HG03571 (cell line): ENCODE results near the gene MEF2B.
"Not testable (repeated sequence)": the region's sequence is repeated elsewhere in the genome, so short reads cannot be mapped to it uniquely, and the experiment has no call there.

ENCODE experiments used
- ATAC-seq: cut with Tn5 transposase; IDR thresholded peaks from one replicate; pipeline ENCODE4 v1.9.1; 2021; ENCODE audit not compliant: unreplicated experiment

The MEF2B gene

GRCh38 chr19:19157808-19158207 is 12.3 kb downstream of the MEF2B start:
- ATAC-seq, result no peak

- ATAC-seq, result no peak
Measured at GRCh38 chr19:19155495-19156219, 14.4 kb downstream of the MEF2B start.

GRCh38 chr19:19154768-19155494 is 15.1 kb downstream of the MEF2B start:
- ATAC-seq, result no peak

- ATAC-seq, result no peak
Measured at GRCh38 chr19:19152668-19153384, 17.2 kb downstream of the MEF2B start.

GRCh38 chr19:19151418-19151817 is 18.6 kb downstream of the MEF2B start:
- ATAC-seq, result no peak

- ATAC-seq, result no peak
Measured at GRCh38 chr19:19149435-19149834, 20.6 kb downstream of the MEF2B start.

GRCh38 chr19:19148504-19148903 is 21.6 kb downstream of the MEF2B start:
- ATAC-seq, result not testable (repeated sequence)

GRCh38 chr19:19147344-19147743 is 22.7 kb downstream of the MEF2B start:
- no peak for ATAC-seq

- no peak for ATAC-seq
Measured at GRCh38 chr19:19146865-19147264, 23.2 kb downstream of the MEF2B start.

GRCh38 chr19:19145684-19146608 is 24.1 kb downstream of the MEF2B start:
- ATAC-seq, result no peak

GRCh38 chr19:19145281-19145680 is 24.8 kb downstream of the MEF2B start:
- no peak for ATAC-seq

- ATAC-seq, result no peak
Measured at GRCh38 chr19:19142347-19142746, 27.7 kb downstream of the MEF2B start.

- ATAC-seq, result no peak
Measured at GRCh38 chr19:19140476-19140875, 29.6 kb downstream of the MEF2B start.

- ATAC-seq, result no peak
Measured at GRCh38 chr19:19139876-19140229, 30.2 kb downstream of the MEF2B start.

GRCh38 chr19:19138109-19138981 is 31.7 kb downstream of the MEF2B start, which contains the start of gene TMEM161A:
Gene TMEM161A, minus strand, starts transcription at chr19:19138478. Its CDS starts 50 bp downstream, at chr19:19138428.
- ATAC-seq, result peak; percentile 96

- no peak for ATAC-seq
Measured at GRCh38 chr19:19137556-19138108, 32.4 kb downstream of the MEF2B start.

GRCh38 chr19:19135713-19136112 is 34.4 kb downstream of the MEF2B start:
- ATAC-seq, result not testable (repeated sequence)

- ATAC-seq, result no peak
Measured at GRCh38 chr19:19134687-19135158, 35.3 kb downstream of the MEF2B start.

- no peak for ATAC-seq
Measured at GRCh38 chr19:19133985-19134384, 36.1 kb downstream of the MEF2B start.
